Measurements from ENCODE around the gene MICU1.

DNA sequence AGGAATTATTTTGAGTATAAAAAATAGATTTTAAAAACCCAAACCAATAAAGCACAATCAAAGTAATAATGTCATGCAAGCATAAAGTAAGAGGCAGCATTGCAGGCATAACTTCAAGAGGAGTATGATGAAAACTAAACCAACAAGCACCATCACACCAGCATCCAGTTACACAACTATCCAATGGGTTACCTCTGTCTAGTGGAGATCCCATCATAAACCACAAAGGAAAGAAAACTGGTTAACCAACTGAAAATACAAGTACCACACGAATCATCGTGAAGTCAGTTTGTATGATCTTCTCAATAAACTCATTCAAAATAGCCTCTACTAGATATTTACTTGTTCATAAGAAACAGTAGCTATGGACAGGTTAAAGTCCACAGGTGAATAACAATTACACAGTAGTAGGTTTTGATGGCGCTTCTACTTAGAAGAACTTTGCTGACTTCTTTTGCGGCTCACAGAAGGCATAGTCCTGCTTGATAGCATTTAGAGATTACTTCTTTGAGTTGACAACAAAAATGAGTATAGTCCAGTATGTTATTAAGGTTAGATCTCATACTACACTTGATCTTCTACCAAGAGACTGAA, 116.6 kb downstream of the MICU1 start:
- TF ChIP-seq CTCF (optimal IDR thresholded peaks at IDR 0.05 in 1 of 3, IDR thresholded peaks at IDR 0.05 in 1 of 3, conservative IDR thresholded peaks at IDR 0.05 in 1 of 3; ENCODE audit: extremely low read depth in 1 of 3, insufficient read depth in 2 of 3, low read length in 3 of 3) (no peak), EZH2 (IDR thresholded peaks at IDR 0.05; ENCODE audit: low read length) (no peak)

Data from keratinocyte (primary cell).